Neural progenitor cell (in vitro differentiated cells): ENCODE data around the gene YBX2. TPM values are rescaled to one million over a fixed set of nuclear protein-coding genes. Genes with fewer than 3 reads are reported as not detected.
A peak's percentile ranks its signal among the peaks of the same experiment; 100 is the strongest.

ENCODE experiments used
- DNase-seq: peaks from one replicate; pipeline ENCODE4 v3.0.0-alpha.2; 2016; ENCODE audit warnings: low spot score
- H2AFZ ChIP-seq: fragments of 200-600 bp; sonication (generic); replicated peaks from 2 replicates; pipeline ENCODE4 v1.6.1; 2016; ENCODE audit warnings: antibody characterized with exemption
- H3F3A ChIP-seq: fragments of 200-600 bp; sonication (generic); 2 replicates; pipeline ENCODE4 v1.6.1; 2016; ENCODE audit warnings: antibody characterized with exemption, low read depth
- H3K27ac ChIP-seq: fragments of 200-600 bp; sonication (generic); 2 replicates; pipeline ENCODE4 v1.5.1; 2016; ENCODE audit warnings: mild to moderate bottlenecking
- H3K27me3 ChIP-seq: fragments of 200-600 bp; sonication (generic); 2 replicates; pipeline ENCODE4 v1.6.1; 2016; ENCODE audit warnings: mild to moderate bottlenecking, moderate library complexity
- H3K36me3 ChIP-seq: fragments of 200-600 bp; sonication (generic); 2 replicates; pipeline ENCODE4 v1.5.1; 2016
- H3K4me1 ChIP-seq: fragments of 200-600 bp; sonication (generic); 2 replicates; pipeline ENCODE4 v1.6.1; 2016; ENCODE audit warnings: mixed run types
- H3K4me2 ChIP-seq: fragments of 200-600 bp; sonication (generic); 2 replicates; pipeline ENCODE4 v1.6.1; 2016
- H3K4me3 ChIP-seq: fragments of 200-600 bp; sonication (generic); 2 replicates; pipeline ENCODE4 v1.5.1; 2016
- H3K79me2 ChIP-seq: fragments of 200-600 bp; sonication (generic); 2 replicates; pipeline ENCODE4 v1.6.1; 2016; ENCODE audit warnings: low read depth
- H3K9ac ChIP-seq: fragments of 200-600 bp; sonication (generic); 2 replicates; pipeline ENCODE4 v1.6.1; 2016
- H3K9me3 ChIP-seq: fragments of 200-600 bp; sonication (generic); 2 replicates; pipeline ENCODE4 v1.5.1; 2016; ENCODE audit warnings: low read depth
- H4K20me1 ChIP-seq: fragments of 200-600 bp; sonication (generic); 2 replicates; pipeline ENCODE4 v1.6.1; 2016; ENCODE audit warnings: low read depth
- H3K27ac Mint-ChIP-seq: 3 replicates; pipeline ENCODE4 v1.8.0; 2021; ENCODE audit warnings: mixed read lengths
- H3K27me3 Mint-ChIP-seq: 2 replicates; pipeline ENCODE4 v1.8.0; 2022; ENCODE audit warnings: low read depth, mild to moderate bottlenecking, inconsistent platforms, moderate library complexity, mixed read lengths; ENCODE audit not compliant: insufficient read depth
- H3K36me3 Mint-ChIP-seq: 3 replicates; pipeline ENCODE4 v1.8.0; 2021; ENCODE audit warnings: mixed read lengths
- H3K4me1 Mint-ChIP-seq: 3 replicates; pipeline ENCODE4 v1.8.0; 2021; ENCODE audit warnings: mixed read lengths
- H3K4me3 Mint-ChIP-seq: 3 replicates; pipeline ENCODE4 v1.8.0; 2021; ENCODE audit warnings: mild to moderate bottlenecking, moderate library complexity, mixed read lengths
- H3K9me3 Mint-ChIP-seq: 3 replicates; pipeline ENCODE4 v1.8.0; 2020; ENCODE audit warnings: mixed read lengths
- EZH2 ChIP-seq: fragments of 200-600 bp; sonication (generic); IDR thresholded peaks from 2 replicates; pipeline ENCODE4 v1.6.1; 2017; ENCODE audit warnings: antibody characterized with exemption, mild to moderate bottlenecking, moderate library complexity
- EZH2phosphoT487 ChIP-seq: fragments of 200-600 bp; sonication (generic); IDR thresholded peaks from 2 replicates; pipeline ENCODE4 v1.6.1; 2017; ENCODE audit warnings: antibody characterized with exemption
- total RNA-seq: library from RNA; depleted of rRNA; stranded (reverse); fragments of >200 nt; gene quantifications from 2 replicates; pipeline ENCODE4 v1.2.3, GENCODE V29; 2015; ENCODE audit warnings: low replicate concordance
- TF ChIP-seq, protein P1 (sequence below): fragments of 200-600 bp; sonication (generic); IDR thresholded peaks from 2 replicates; pipeline ENCODE4 v1.5.1; 2017; ENCODE audit warnings: antibody characterized with exemption, mild to moderate bottlenecking

The YBX2 gene
- total RNA-seq, 1 donor from 2014 or later = 2.7 TPM

GRCh38 chr17:7329997-7330637 is 35.7 kb upstream of the YBX2 start:
- H2AFZ ChIP-seq = peak overlapping the region; percentile 86

GRCh38 chr17:7329374-7329996 is 35.0 kb upstream of the YBX2 start:
- H2AFZ ChIP-seq = peak overlapping the region; percentile 86
- H3F3A ChIP-seq = peaks cover 24% of the 10 kb centered on the region
- Mint-ChIP-seq H3K36me3 (peaks cover 4% of the 10 kb centered on the region), H3K27me3 (peaks cover 12% of the 10 kb centered on the region), H3K4me3 (peak overlapping the region; percentile 94), H3K27ac (peak overlapping the region; percentile 95), H3K9me3 (no peaks in the 10 kb centered on the region), H3K4me1 (peaks cover 28% of the 10 kb centered on the region)
- H3K27ac ChIP-seq = peak overlapping the region; percentile 79
- peaks cover 14% of the 10 kb centered on the region for H3K4me1 ChIP-seq
- DNase-seq = peak; percentile 99
- H3K4me3 ChIP-seq = peak overlapping the region; percentile 94
- no peaks in the 10 kb centered on the region for H3K9me3 ChIP-seq
- peaks cover 1% of the 10 kb centered on the region for H4K20me1 ChIP-seq
- peaks cover 20% of the 10 kb centered on the region for H3K79me2 ChIP-seq
- no peaks in the 10 kb centered on the region for H3K36me3 ChIP-seq
- no peaks in the 10 kb centered on the region for H3K27me3 ChIP-seq
- peak overlapping the region; percentile 74 for H3K4me2 ChIP-seq
- TF ChIP-seq EZH2phosphoT487 (no peak), EZH2 (no peak)
- TF ChIP-seq, protein P1, sequence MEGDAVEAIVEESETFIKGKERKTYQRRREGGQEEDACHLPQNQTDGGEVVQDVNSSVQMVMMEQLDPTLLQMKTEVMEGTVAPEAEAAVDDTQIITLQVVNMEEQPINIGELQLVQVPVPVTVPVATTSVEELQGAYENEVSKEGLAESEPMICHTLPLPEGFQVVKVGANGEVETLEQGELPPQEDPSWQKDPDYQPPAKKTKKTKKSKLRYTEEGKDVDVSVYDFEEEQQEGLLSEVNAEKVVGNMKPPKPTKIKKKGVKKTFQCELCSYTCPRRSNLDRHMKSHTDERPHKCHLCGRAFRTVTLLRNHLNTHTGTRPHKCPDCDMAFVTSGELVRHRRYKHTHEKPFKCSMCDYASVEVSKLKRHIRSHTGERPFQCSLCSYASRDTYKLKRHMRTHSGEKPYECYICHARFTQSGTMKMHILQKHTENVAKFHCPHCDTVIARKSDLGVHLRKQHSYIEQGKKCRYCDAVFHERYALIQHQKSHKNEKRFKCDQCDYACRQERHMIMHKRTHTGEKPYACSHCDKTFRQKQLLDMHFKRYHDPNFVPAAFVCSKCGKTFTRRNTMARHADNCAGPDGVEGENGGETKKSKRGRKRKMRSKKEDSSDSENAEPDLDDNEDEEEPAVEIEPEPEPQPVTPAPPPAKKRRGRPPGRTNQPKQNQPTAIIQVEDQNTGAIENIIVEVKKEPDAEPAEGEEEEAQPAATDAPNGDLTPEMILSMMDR = peak; percentile 16
- H3K9ac ChIP-seq = no peak overlapping the region

More at GRCh38 chr17:7329997-7330637, 35.7 kb upstream of the YBX2 start:
- H3K27me3 ChIP-seq = no peaks in the 10 kb centered on the region
- Mint-ChIP-seq H3K9me3 (no peaks in the 10 kb centered on the region), H3K27me3 (peaks cover 14% of the 10 kb centered on the region), H3K27ac (peak overlapping the region; percentile 95), H3K36me3 (peaks cover 2% of the 10 kb centered on the region), H3K4me3 (peak overlapping the region; percentile 94), H3K4me1 (peaks cover 28% of the 10 kb centered on the region)
- peaks cover 22% of the 10 kb centered on the region for H3F3A ChIP-seq
- peak overlapping the region; percentile 79 for H3K27ac ChIP-seq
- H3K9me3 ChIP-seq = no peaks in the 10 kb centered on the region
- peaks cover 14% of the 10 kb centered on the region for H3K4me1 ChIP-seq
- H3K4me2 ChIP-seq = peak overlapping the region; percentile 74
- DNase-seq = peak; percentile 92
- H3K79me2 ChIP-seq = peaks cover 20% of the 10 kb centered on the region
- no peaks in the 10 kb centered on the region for H4K20me1 ChIP-seq
- H3K4me3 ChIP-seq = peak overlapping the region; percentile 94
- TF ChIP-seq, protein P1 = peak; percentile 4
- no peak for TF ChIP-seq EZH2
- TF ChIP-seq EZH2phosphoT487 = no peak
- no peaks in the 10 kb centered on the region for H3K36me3 ChIP-seq
- H3K9ac ChIP-seq = no peak overlapping the region

GRCh38 chr17:7328840-7329373 is 34.5 kb upstream of the YBX2 start, which contains the start of gene NEURL4:
Gene NEURL4, minus strand, starts transcription at chr17:7329335. Its CDS starts 23 bp downstream, at chr17:7329312.
- Histone ChIP-seq H4K20me1 (peaks cover 4% of the 10 kb centered on the region), H3K36me3 (no peaks in the 10 kb centered on the region), H3K4me1 (peaks cover 14% of the 10 kb centered on the region), H3K4me2 (peak within 1 kb of the TSS; percentile 96), H3F3A (peaks cover 27% of the 10 kb centered on the region), H3K79me2 (peaks cover 20% of the 10 kb centered on the region), H3K4me3 (peak within 1 kb of the TSS; percentile 94), H2AFZ (peak within 1 kb of the TSS; percentile 86), H3K27me3 (no peaks in the 10 kb centered on the region), H3K9me3 (no peaks in the 10 kb centered on the region), H3K27ac (peak within 1 kb of the TSS; percentile 79), H3K9ac (peak within 1 kb of the TSS; percentile 79)
- Mint-ChIP-seq H3K4me3 (peak within 1 kb of the TSS; percentile 98), H3K27me3 (peaks cover 12% of the 10 kb centered on the region), H3K4me1 (peaks cover 28% of the 10 kb centered on the region), H3K27ac (peak within 1 kb of the TSS; percentile 95), H3K9me3 (no peaks in the 10 kb centered on the region), H3K36me3 (peaks cover 7% of the 10 kb centered on the region)
- no peak for DNase-seq
- TF ChIP-seq, protein P1 = no peak
- TF ChIP-seq EZH2 = no peak
- TF ChIP-seq EZH2phosphoT487 = no peak
